ENCODE results near the gene ADAT3.

GRCh38 chr19:1864480-1865171 lies 40.6 kb upstream of the ADAT3 start:
- TF ChIP-seq, protein P1, sequence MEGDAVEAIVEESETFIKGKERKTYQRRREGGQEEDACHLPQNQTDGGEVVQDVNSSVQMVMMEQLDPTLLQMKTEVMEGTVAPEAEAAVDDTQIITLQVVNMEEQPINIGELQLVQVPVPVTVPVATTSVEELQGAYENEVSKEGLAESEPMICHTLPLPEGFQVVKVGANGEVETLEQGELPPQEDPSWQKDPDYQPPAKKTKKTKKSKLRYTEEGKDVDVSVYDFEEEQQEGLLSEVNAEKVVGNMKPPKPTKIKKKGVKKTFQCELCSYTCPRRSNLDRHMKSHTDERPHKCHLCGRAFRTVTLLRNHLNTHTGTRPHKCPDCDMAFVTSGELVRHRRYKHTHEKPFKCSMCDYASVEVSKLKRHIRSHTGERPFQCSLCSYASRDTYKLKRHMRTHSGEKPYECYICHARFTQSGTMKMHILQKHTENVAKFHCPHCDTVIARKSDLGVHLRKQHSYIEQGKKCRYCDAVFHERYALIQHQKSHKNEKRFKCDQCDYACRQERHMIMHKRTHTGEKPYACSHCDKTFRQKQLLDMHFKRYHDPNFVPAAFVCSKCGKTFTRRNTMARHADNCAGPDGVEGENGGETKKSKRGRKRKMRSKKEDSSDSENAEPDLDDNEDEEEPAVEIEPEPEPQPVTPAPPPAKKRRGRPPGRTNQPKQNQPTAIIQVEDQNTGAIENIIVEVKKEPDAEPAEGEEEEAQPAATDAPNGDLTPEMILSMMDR (IDR thresholded peaks at IDR 0.05) = peak; percentile 79 to 93 (median 85)
- TF ChIP-seq POLR2A (IDR thresholded peaks at IDR 0.05) = no peak
